Colonic mucosa (tissue), 4 donors: ENCODE data around the gene COL21A1. TPM values are rescaled to one million over a fixed set of nuclear protein-coding genes. Genes with fewer than 3 reads are reported as not detected.
"Not testable (repeated sequence)": the region's sequence is repeated elsewhere in the genome, so short reads cannot be mapped to it uniquely, and the experiment has no call there.

Experiments used
- DNase-seq: peaks from one replicate; pipeline ENCODE4 v3.0.0-alpha.2; 2020
- H3K27ac ChIP-seq: fragments of 200-600 bp; one replicate; pipeline ENCODE4 v1.8.0; 2021
- H3K27me3 ChIP-seq: fragments of 200-600 bp; one replicate; pipeline ENCODE4 v1.8.0; 2021
- H3K36me3 ChIP-seq: fragments of 200-600 bp; one replicate; pipeline ENCODE4 v1.8.0; 2021
- H3K4me1 ChIP-seq: fragments of 200-600 bp; one replicate; pipeline ENCODE4 v1.8.0; 2021; ENCODE audit warnings: mild to moderate bottlenecking
- H3K4me3 ChIP-seq: fragments of 200-600 bp; one replicate; pipeline ENCODE4 v1.8.0; 2021
- H3K9ac ChIP-seq, 2 donors: one replicate each; pipeline ENCODE4 v1.7.0; 2013; ENCODE audit warnings: control low read depth in 2 of 2, low read depth in 2 of 2, low read length in 2 of 2
- H3K9me3 ChIP-seq: fragments of 200-600 bp; one replicate; pipeline ENCODE4 v1.8.0; 2021
- intact Hi-C: fragments of 100-400 bp; cut with DNase I; formaldehyde crosslinking; loops from one replicate; pipeline ENCODE4 v1.14.1; 2022
- total RNA-seq, 2 donors: library from RNA; stranded (reverse); fragmentation: NEBNext Ultra II Directional in 1 of 2; extraction: Animal tissue kit (Norgen Biotek cat#: 25700) in 1 of 2; gene quantifications; one replicate each; pipeline ENCODE4 v1.2.1, GENCODE V29; 2021
- TF ChIP-seq, protein P1 (sequence below): fragments of 200-600 bp; IDR thresholded peaks from one replicate; pipeline ENCODE4 v1.8.0; 2022; ENCODE audit warnings: antibody characterized with exemption, mild to moderate bottlenecking
- donor health status: healthy.
- donor health status: DM: no; HTN: no; CAD: no.
- donor health status: DM: no; HTN: no; CAD: no.

Gene COL21A1
- total RNA-seq, 2 donors from 2014 or later, result 0.79 to 1.9 TPM

DNA sequence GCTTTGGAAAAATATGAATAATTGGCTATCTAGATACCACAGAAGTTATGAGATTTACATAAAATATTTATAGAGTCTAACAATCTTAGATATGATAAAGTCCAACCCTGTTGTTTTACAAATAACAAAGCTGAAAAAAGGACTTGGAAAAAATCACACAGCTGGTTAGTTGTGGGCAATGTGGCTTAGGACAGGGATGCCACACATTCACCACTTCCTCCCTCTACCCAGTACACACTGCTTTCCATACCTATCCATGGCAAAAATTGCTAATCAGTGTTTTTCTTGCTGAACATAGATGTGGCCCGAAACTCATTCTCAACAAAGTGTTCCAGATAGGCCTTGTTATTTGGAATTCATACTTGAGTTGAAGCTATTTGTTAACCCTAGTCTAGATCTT is 224.7 kb downstream of the COL21A1 start:
- H3K9me3 ChIP-seq, result no peaks in the 10 kb centered on the region
- intact Hi-C loops, result no loop called here
- TF ChIP-seq, protein P1, sequence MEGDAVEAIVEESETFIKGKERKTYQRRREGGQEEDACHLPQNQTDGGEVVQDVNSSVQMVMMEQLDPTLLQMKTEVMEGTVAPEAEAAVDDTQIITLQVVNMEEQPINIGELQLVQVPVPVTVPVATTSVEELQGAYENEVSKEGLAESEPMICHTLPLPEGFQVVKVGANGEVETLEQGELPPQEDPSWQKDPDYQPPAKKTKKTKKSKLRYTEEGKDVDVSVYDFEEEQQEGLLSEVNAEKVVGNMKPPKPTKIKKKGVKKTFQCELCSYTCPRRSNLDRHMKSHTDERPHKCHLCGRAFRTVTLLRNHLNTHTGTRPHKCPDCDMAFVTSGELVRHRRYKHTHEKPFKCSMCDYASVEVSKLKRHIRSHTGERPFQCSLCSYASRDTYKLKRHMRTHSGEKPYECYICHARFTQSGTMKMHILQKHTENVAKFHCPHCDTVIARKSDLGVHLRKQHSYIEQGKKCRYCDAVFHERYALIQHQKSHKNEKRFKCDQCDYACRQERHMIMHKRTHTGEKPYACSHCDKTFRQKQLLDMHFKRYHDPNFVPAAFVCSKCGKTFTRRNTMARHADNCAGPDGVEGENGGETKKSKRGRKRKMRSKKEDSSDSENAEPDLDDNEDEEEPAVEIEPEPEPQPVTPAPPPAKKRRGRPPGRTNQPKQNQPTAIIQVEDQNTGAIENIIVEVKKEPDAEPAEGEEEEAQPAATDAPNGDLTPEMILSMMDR, result no peak
- no peaks in the 10 kb centered on the region for H3K27me3 ChIP-seq
- H3K4me3 ChIP-seq, result no peak overlapping the region
- H3K9ac ChIP-seq, result no peak overlapping the region
- H3K4me1 ChIP-seq, result no peaks in the 10 kb centered on the region
- H3K36me3 ChIP-seq, result no peaks in the 10 kb centered on the region
- H3K27ac ChIP-seq, result no peak overlapping the region
- no peak for DNase-seq

DNA sequence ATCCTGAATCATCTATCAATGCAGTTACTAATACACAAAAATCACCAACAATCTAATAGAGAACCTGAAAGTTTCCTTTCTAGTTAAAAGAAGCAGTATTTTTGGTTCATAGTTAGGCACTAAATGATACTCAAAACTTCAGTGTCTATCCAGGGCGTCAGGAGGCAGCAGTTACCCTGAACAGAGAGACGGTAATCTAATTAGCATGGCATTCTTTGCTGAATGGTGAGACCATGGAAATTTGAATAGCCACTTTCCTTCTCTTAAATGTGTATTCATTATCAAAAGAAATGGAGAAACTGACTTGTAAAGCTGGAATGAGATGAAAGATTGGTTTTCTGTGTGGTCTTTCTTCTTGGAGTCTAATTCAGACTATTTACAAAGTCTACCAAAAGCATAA is 225.4 kb downstream of the COL21A1 start:
- TF ChIP-seq, protein P1, result no peak

DNA sequence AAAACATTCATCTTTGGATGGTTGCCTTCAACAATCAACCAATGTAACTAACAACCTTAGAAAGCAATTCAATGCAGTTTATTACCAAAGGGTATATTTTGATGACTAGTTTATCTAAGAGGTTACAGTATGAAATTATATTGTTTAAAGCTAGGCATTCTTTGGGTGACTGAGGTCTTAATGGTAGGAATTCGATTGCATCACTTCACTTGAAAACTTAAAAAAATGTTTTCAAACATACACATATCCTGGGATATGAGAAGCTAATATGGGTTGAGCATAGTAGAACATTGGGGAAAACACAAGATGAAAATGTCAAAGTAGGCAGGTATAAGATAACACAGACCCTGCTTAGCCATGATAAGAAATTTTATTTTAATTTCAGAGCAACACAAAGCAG is 227.4 kb downstream of the COL21A1 start:
- Histone ChIP-seq H3K4me1 (no peaks in the 10 kb centered on the region), H3K36me3 (peaks cover 3% of the 10 kb centered on the region), H3K9me3 (no peaks in the 10 kb centered on the region), H3K4me3 (no peak overlapping the region), H3K9ac (no peak overlapping the region), H3K27ac (no peak overlapping the region), H3K27me3 (no peaks in the 10 kb centered on the region)
- TF ChIP-seq, protein P1, result no peak
- DNase-seq, result no peak
- intact Hi-C loops, result no loop called here

More for the DNA sequence above, 225.4 kb downstream of the COL21A1 start:
- Histone ChIP-seq H3K4me3 (no peak overlapping the region), H3K36me3 (peaks cover 3% of the 10 kb centered on the region), H3K9me3 (no peaks in the 10 kb centered on the region), H3K9ac (no peak overlapping the region), H3K4me1 (no peaks in the 10 kb centered on the region), H3K27ac (no peak overlapping the region), H3K27me3 (no peaks in the 10 kb centered on the region)
- intact Hi-C loops, result no loop called here
- no peak for DNase-seq

DNA sequence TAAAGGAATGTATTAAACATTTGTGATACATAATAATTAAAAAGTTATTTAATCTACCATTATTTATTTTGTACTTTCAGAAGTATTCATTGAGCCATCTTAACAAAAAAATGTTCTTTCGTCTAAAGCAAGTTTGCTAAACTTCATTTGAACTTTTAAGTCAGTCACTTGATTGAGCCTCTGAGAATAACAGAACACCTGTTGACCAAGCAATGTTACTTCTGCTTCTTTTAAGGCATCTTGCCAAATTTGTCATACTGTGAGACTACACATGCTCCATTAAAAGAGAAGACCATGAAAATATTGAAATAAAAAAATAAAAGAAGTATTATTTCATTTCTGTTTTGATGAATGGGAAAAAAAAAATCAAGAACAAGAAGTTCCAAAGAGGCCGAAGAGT is 230.2 kb downstream of the COL21A1 start:
- intact Hi-C loops, result no loop called here
- TF ChIP-seq, protein P1, result no peak

DNA sequence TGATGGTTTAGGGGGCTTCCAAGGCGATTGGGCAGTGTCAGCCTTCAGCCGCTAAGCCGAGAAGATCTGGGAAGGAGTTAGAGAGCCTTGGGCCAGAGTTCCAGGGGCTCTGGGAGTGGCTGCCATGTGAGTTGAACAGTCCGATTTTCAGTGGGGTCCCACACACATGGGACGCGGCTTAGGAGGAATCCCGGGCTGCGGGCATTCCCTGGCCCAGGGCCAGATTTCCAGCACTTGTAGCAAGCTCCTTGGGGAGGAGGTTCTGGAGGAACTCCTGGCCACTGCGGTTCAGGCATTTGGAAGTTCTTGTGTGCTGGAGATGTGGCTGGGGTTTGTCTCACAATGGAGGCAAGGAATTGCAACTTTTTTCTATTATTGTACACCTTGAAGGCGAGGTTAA is 233.3 kb downstream of the COL21A1 start:
- H3K9ac ChIP-seq, H3K27ac ChIP-seq, H3K27me3 ChIP-seq, H3K4me3 ChIP-seq, H3K4me1 ChIP-seq, H3K36me3 ChIP-seq, DNase-seq, H3K9me3 ChIP-seq, intact Hi-C loops: not testable (repeated sequence)

More for the DNA sequence above, 230.2 kb downstream of the COL21A1 start:
- Histone ChIP-seq H3K27me3 (no peaks in the 10 kb centered on the region), H3K27ac (no peak overlapping the region), H3K36me3 (peaks cover 3% of the 10 kb centered on the region), H3K9ac (no peak overlapping the region), H3K4me1 (no peaks in the 10 kb centered on the region), H3K4me3 (no peak overlapping the region), H3K9me3 (no peaks in the 10 kb centered on the region)
- no peak for DNase-seq

DNA sequence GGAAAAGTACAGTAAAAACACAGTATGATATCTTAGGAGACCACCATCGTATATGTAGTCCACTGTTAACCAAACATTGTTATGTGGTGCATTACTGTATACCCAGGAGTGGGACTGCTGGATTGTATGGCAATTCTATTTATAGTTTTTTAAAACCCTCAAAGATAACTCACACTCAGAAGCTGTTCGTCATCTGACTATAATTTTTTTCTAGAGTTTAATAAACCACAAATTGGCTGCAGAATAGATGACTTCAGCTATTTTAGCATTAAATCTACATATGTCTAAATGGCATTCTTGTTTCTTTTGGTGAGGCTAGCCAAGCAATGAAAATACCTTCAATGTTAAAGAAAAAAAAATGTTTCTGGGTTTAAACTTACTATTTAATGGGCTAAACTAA is 237.7 kb downstream of the COL21A1 start:
- H3K4me3 ChIP-seq, result no peak overlapping the region
- TF ChIP-seq, protein P1, result no peak
- no peaks in the 10 kb centered on the region for H3K27me3 ChIP-seq
- H3K27ac ChIP-seq, result no peak overlapping the region
- H3K4me1 ChIP-seq, result no peaks in the 10 kb centered on the region
- intact Hi-C loops, result no loop called here
- no peak overlapping the region for H3K9ac ChIP-seq
- DNase-seq, result no peak
- no peaks in the 10 kb centered on the region for H3K36me3 ChIP-seq
- no peaks in the 10 kb centered on the region for H3K9me3 ChIP-seq
